GM18520 (cell line): Measurements from ENCODE around the gene CLEC2L.

Experiments
- ATAC-seq: cut with Tn5 transposase; IDR thresholded peaks from one replicate; pipeline ENCODE4 v1.9.1; 2021; ENCODE audit not compliant: unreplicated experiment

Gene CLEC2L

GRCh38 chr7:139523199-139523941, at the start of gene CLEC2L:
Gene CLEC2L, plus strand, starts transcription at chr7:139523685. Its CDS starts 243 bp downstream, at chr7:139523928.
- no peak for ATAC-seq

DNA sequence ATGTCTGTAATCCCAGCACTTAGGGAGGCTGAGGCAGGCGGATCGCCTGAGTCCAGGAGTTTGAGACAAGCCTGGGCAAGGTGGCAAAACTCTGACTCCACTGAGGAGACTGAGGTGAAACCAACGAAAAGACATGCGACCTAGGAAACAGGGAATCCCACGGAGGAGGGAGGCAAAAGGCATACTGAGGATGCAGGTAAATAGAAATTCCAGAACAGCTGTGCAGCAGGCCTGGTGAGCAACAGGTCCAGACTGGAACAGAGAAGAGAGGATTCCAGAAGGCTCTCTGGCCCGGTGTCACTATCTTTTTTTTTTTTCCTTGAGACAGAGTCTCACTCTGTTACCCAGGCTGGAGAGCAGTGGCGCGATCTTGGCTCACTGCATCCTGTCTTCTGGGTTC, 47.3 kb upstream of the CLEC2L start:
- ATAC-seq = no peak

- ATAC-seq = no peak
Observed at GRCh38 chr7:139476891-139477290, 46.6 kb upstream of the CLEC2L start.

DNA sequence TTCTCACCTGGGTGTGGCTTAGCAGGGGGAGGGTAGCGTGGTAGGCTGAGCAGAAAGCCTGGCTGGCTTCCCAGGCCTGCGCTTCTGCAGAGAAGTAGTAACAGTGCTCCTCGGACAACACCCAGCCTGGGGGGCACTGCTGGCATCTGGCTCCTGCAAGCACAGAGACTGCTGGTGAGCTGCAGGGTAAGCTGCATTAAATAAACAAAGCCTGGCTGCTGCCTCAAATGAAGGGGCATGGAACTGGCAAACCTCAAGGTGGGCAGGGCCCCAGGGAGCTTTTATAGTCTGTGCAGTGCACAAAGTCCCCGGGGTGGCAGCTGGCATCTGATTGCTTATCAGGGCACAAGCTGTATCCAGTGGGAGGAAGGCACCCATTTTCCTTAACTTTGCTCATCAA, 43.9 kb upstream of the CLEC2L start:
- no peak for ATAC-seq

DNA sequence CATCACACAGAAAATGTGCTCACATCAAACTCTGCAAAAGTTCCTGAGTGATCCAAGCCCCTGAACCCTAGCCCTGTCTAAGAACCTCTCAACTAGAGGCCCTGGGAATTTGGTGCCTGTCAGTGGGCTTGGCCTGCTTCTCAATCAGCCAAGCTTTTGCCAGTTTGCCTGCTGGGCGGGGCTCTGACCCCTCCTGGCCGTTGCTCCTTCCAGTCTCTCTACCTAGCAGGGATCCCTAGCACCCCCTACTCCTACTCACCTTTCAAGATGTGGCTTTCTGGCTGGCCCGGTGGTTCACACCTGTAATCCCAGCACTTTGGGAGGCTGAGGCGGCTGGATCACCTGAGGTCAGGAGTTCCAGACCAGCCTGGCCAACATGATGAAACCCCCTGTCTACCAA, 42.1 kb upstream of the CLEC2L start:
- ATAC-seq = no peak

GRCh38 chr7:139482122-139482521, 41.4 kb upstream of the CLEC2L start:
- ATAC-seq = no peak

DNA sequence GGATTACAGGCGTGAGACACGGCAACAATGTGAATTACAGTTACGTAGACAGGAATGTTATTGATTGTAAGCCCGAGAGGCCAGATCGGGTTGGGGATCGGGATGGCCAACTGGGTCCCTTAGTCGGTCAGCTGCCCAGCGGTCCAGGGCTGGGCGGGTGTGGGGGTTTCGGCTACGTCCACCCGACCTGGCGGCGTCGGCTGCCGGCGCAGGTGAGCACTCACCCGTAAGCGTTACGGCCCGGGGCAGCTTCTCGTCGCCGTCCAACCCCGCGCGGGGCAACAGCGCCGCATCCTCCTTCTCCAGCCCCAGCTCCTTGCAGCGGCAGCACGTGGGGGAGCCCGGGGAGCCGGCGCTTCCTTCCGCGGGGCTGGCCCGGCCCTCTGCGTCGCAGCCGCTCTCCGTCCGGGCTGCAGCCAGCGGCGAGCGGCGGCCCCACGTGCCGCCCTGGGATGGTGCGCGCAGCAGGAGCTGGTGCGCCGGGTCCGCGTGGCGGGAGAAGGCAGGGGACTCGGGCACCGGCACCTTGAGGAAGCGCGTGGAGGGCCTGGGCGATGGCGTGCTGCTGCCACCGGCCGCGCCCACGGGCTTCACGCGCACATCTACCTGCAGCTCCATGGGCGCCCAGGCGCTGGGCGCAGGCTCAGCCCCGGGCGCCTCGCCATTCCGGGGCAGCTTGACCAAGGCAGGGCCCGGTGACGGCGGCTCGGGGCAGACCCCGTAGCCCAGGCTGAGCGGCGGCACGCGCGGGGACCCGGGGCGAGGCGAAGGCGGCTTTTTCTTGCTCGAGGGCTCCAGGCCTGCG, 40.6 kb upstream of the CLEC2L start:
- ATAC-seq = no peak

- no peak for ATAC-seq
Observed at GRCh38 chr7:139487366-139488080, 36.0 kb upstream of the CLEC2L start.

DNA sequence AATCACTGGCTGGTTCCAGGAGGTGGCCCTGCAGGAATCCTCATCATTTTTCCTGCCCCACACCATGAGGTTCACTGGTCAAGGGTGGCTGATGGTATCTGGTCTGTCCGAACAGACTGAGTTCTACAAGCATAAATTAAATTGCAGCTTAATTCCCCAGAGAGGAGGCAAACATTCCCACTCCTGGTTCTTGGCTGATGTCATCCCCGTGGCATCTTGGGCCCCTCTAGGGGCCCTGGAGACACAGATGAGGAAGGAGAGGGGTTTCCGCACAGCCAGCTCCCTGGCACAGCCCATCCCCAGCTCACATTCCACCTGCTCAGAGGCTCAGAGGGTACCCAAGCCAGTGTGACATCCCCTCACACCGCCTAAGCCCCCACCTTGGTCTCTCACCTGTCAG, 34.7 kb upstream of the CLEC2L start:
- ATAC-seq = no peak

DNA sequence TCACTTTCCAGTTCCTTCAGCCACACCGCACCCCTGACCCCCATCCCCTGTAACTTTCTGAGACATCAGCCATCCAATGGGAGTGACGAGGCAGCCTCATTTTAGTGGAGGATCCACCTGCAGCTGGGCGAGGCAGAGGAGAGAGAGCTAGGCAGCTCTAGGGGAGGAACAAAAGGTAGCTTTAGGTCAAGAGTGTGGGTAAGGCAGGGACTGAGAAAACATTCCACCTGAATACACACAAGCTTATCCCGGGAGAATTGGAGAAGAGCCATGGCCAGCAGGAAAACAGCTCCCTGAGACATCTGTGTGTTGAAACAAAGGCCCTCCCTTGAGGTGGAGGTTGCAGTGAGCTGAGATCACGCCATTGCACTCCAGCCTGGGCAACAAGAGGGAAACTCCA, 33.4 kb upstream of the CLEC2L start:
- no peak for ATAC-seq

- no peak for ATAC-seq
Observed at GRCh38 chr7:139492293-139492692, 31.2 kb upstream of the CLEC2L start.

GRCh38 chr7:139494835-139495579, 28.5 kb upstream of the CLEC2L start:
- peak; percentile 50 for ATAC-seq

GRCh38 chr7:139495580-139496125, 27.8 kb upstream of the CLEC2L start:
- no peak for ATAC-seq

GRCh38 chr7:139496528-139496927, 27.0 kb upstream of the CLEC2L start:
- ATAC-seq = no peak

GRCh38 chr7:139500770-139501138, 22.7 kb upstream of the CLEC2L start:
- ATAC-seq = no peak

DNA sequence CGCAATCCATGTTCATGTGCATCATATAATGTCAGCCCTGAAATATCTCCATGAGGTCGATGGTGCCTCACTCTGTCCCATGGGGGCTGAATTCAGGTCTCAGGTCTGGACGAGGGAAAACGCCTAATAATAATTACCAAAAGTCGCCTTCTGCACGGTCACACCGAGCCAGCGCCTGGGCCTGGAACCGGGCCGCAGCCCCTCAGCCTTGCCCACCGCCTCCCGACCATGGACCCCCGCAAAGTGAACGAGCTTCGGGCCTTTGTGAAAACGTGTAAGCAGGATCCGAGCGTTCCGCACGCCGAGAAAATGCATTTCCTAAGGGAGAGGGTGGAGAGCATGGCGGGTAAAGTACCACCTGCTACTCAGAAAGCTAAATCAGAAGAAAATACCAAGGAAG, 21.3 kb upstream of the CLEC2L start:
- no peak for ATAC-seq

DNA sequence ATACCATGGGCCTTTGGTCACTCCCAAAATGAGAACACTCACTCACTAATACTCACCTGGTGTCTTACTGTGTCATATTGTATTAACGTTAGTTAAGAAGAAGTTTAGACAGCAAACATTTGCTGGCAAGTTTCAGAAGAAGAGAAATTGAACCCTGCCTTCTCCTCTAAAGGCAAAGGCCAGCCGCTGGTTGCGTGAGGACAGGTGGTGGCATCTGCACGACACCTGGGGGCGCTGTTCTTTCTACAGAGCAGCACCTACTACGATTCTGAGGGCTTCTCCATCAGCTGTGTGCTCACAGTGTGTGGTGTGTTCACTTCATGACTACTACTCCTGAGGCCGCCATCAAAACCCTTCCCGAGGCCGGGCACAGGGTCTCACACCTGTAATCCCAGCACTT, 17.9 kb upstream of the CLEC2L start:
- ATAC-seq = no peak

DNA sequence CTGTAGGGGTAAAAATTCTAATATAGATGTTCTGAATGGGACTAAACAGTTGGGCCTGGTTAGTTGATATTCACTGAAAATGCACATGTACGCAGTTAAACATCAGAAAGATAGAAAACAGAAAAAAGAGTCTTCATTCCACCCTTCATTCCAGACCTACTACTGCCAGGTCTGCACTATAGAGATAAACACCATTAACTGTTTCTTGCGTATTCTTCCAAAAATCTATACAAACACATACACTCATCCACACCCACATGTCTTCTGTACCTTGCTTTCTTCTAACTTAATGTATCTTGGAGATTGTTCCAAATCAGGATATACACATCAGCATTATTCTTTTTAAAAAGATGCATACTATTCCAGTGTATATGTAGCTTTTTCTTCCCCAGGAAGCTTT, 13.9 kb upstream of the CLEC2L start:
- ATAC-seq = no peak

GRCh38 chr7:139511315-139511714, 12.2 kb upstream of the CLEC2L start:
- no peak for ATAC-seq

GRCh38 chr7:139515266-139515665, 8.2 kb upstream of the CLEC2L start:
- no peak for ATAC-seq

- no peak for ATAC-seq
Observed at GRCh38 chr7:139521439-139521838, 2.0 kb upstream of the CLEC2L start.
